ENCODE results near the gene GNB1L. TPM values are rescaled to one million over a fixed set of nuclear protein-coding genes. Genes with fewer than 3 reads are reported as not detected.
"Not testable (repeated sequence)": the region's sequence is repeated elsewhere in the genome, so short reads cannot be mapped to it uniquely, and the experiment has no call there.

GNB1L gene
- total and polyA plus RNA-seq, 2 of the 13 experiments (the other 11 are each of a cell fraction or from before 2014, with no cell fraction given): 2.5 to 7.4 TPM

DNA sequence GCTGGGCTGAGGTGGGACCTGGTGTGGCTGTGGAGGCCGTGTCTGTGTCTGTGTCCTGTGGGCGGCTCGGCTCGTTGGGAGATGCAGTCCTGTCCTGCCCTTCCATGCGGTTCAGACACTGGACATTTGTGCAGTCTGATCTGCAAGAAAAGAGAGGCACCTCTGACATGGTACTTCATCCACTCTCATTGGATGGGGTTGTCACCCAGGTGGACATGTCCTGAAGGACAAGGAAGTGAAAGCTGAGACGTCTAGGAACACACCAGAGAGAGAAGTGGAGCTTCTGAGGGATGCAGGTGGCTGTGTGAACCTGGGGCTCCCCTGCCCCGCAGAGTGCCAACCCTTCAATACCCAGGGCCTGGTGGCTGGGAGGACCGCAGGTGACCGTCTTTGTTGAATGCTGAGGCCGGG is 75.7 kb downstream of the GNB1L start (continued):
- TF ChIP-seq, protein P1, sequence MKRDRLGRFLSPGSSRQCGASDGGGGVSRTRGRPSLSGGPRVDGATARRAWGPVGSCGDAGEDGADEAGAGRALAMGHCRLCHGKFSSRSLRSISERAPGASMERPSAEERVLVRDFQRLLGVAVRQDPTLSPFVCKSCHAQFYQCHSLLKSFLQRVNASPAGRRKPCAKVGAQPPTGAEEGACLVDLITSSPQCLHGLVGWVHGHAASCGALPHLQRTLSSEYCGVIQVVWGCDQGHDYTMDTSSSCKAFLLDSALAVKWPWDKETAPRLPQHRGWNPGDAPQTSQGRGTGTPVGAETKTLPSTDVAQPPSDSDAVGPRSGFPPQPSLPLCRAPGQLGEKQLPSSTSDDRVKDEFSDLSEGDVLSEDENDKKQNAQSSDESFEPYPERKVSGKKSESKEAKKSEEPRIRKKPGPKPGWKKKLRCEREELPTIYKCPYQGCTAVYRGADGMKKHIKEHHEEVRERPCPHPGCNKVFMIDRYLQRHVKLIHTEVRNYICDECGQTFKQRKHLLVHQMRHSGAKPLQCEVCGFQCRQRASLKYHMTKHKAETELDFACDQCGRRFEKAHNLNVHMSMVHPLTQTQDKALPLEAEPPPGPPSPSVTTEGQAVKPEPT (CRISPR knock-in tag; IDR thresholded peaks at IDR 0.05; ENCODE audit: low read depth): no peak
- TF ChIP-seq STAT5B (CRISPR knock-in tag; IDR thresholded peaks at IDR 0.05) (no peak), ZNF652 (CRISPR knock-in tag; IDR thresholded peaks at IDR 0.05; ENCODE audit: borderline replicate concordance, low read depth) (no peak), BRCA1 (CRISPR knock-in tag; IDR thresholded peaks at IDR 0.05) (no peak), ZSCAN12 (CRISPR knock-in tag; IDR thresholded peaks at IDR 0.05) (no peak), HNF4G (IDR thresholded peaks at IDR 0.05; ENCODE audit: borderline replicate concordance, low read depth, low read length) (no peak), HNF4G (CRISPR knock-in tag; IDR thresholded peaks at IDR 0.05; ENCODE audit: borderline replicate concordance, low read depth) (no peak), GFI1 (CRISPR knock-in tag; IDR thresholded peaks at IDR 0.05; ENCODE audit: borderline replicate concordance) (no peak), ZBTB8A (CRISPR knock-in tag; IDR thresholded peaks at IDR 0.05; ENCODE audit: borderline replicate concordance, low read depth) (no peak), ZNF20 (CRISPR knock-in tag; IDR thresholded peaks at IDR 0.05) (no peak)
- TF ChIP-seq, protein P2, sequence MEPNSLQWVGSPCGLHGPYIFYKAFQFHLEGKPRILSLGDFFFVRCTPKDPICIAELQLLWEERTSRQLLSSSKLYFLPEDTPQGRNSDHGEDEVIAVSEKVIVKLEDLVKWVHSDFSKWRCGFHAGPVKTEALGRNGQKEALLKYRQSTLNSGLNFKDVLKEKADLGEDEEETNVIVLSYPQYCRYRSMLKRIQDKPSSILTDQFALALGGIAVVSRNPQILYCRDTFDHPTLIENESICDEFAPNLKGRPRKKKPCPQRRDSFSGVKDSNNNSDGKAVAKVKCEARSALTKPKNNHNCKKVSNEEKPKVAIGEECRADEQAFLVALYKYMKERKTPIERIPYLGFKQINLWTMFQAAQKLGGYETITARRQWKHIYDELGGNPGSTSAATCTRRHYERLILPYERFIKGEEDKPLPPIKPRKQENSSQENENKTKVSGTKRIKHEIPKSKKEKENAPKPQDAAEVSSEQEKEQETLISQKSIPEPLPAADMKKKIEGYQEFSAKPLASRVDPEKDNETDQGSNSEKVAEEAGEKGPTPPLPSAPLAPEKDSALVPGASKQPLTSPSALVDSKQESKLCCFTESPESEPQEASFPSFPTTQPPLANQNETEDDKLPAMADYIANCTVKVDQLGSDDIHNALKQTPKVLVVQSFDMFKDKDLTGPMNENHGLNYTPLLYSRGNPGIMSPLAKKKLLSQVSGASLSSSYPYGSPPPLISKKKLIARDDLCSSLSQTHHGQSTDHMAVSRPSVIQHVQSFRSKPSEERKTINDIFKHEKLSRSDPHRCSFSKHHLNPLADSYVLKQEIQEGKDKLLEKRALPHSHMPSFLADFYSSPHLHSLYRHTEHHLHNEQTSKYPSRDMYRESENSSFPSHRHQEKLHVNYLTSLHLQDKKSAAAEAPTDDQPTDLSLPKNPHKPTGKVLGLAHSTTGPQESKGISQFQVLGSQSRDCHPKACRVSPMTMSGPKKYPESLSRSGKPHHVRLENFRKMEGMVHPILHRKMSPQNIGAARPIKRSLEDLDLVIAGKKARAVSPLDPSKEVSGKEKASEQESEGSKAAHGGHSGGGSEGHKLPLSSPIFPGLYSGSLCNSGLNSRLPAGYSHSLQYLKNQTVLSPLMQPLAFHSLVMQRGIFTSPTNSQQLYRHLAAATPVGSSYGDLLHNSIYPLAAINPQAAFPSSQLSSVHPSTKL (CRISPR knock-in tag; IDR thresholded peaks at IDR 0.05): no peak
- TF ChIP-seq, protein P3, sequence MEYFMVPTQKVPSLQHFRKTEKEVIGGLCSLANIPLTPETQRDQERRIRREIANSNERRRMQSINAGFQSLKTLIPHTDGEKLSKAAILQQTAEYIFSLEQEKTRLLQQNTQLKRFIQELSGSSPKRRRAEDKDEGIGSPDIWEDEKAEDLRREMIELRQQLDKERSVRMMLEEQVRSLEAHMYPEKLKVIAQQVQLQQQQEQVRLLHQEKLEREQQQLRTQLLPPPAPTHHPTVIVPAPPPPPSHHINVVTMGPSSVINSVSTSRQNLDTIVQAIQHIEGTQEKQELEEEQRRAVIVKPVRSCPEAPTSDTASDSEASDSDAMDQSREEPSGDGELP (IDR thresholded peaks at IDR 0.05; ENCODE audit: borderline replicate concordance, low read depth): no peak

DNA sequence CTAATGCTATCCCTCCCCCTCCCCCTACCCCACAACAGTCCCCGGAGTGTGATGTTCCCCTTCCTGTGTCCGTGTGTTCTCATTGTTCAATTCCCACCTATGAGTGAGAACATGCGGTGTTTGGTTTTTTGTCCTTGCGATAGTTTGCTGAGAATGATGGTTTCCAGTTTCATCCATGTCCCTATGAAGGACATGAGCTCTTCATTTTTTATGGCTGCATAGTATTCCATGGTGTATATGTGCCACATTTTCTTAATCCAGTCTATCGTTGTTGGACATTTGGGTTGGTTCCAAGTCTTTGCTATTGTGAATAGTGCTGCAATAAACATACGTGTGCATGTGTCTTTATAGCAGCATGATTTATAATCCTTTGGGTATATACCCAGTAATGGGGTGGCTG is 77.5 kb downstream of the GNB1L start:
- FAIRE-seq; CTCF ChIA-PET (ENCODE audit: low intra/inter-chr PET ratio, low total read pairs); ATAC-seq; H2AFZ ChIP-seq (ENCODE audit: low read length); H3K27ac ChIP-seq (ENCODE audit: extremely low read length, insufficient read depth, low read length); H4K20me1 ChIP-seq (ENCODE audit: insufficient read depth, low read length); H3K4me2 ChIP-seq (ENCODE audit: low read depth, low read length); H3K79me2 ChIP-seq (ENCODE audit: insufficient read depth, low read length); DNase-seq (ENCODE audit: low spot score); H3K36me3 ChIP-seq (replicated peaks in 1 of 2; ENCODE audit: control insufficient read depth in 1 of 2, insufficient read depth in 2 of 2, low read length in 2 of 2); POLR2A ChIA-PET; intact Hi-C loops (cut with micrococcal nuclease; ENCODE audit: unreplicated experiment); H3K9me3 ChIP-seq (ENCODE audit: low read length); H3K4me3 ChIP-seq (replicated peaks in 1 of 3; ENCODE audit: insufficient read depth in 1 of 3, low read depth in 2 of 3, low read length in 3 of 3); H3K4me1 ChIP-seq (ENCODE audit: insufficient read depth, low read length); BruUV-seq (replicated peaks); in situ Hi-C loops (cut with HindIII; ENCODE audit: extremely low pct_ligation_motif_present, low pct_unique_long_range_greater_than_20kb); H3K9ac ChIP-seq (ENCODE audit: insufficient read depth, low read depth, low read length): not testable (repeated sequence)
- peaks cover 5 to 56% of the 10 kb centered on the region in 2 experiments; a peak in 4 of 5 replicates for H3K27me3 ChIP-seq (ENCODE audit: control insufficient read depth in 1 of 2, insufficient read depth in 2 of 2, low read length in 2 of 2)
- 62% methylated on average over 5 of the region's 6 CpGs for WGBS (ENCODE audit: low lambda C conversion rate)

All from HepG2 (cell line).